HepG2 (cell line): ENCODE measurements around the gene ARPC5. TPM values are rescaled to one million over a fixed set of nuclear protein-coding genes. Genes with fewer than 3 reads are reported as not detected.

ENCODE experiments used
- CBX5 ChIP-seq: sonication (generic); formaldehyde crosslinking; IDR thresholded peaks from 2 replicates; pipeline ENCODE4 v1.4.0; 2020; ENCODE audit warnings: missing genetic modification reagents, borderline replicate concordance
- FOXA3 ChIP-seq: IDR thresholded peaks from 2 replicates; pipeline ENCODE4 v1.6.1; 2016; ENCODE audit warnings: missing genetic modification reagents, missing compliant biosample characterization
- KAT2B ChIP-seq: fragments of 150-350 bp; IDR thresholded peaks from 2 replicates; pipeline ENCODE4 v1.6.1; 2014; ENCODE audit warnings: low read depth, low read length, borderline replicate concordance
- KLF15 ChIP-seq: sonication (generic); formaldehyde crosslinking; IDR thresholded peaks from 2 replicates; pipeline ENCODE4 v1.8.1; 2023; ENCODE audit warnings: borderline replicate concordance, mild to moderate bottlenecking, inconsistent platforms, missing genetic modification reagents, mixed read lengths
- RBM39 ChIP-seq: fragments of 200-400 bp; formaldehyde crosslinking; IDR thresholded peaks from one replicate; pipeline ENCODE4 v1.6.1; 2018; ENCODE audit warnings: antibody characterized with exemption, mild to moderate bottlenecking, low read depth, low read length; ENCODE audit not compliant: poor library complexity, severe bottlenecking
- SOX6 ChIP-seq, 2 experiments: fragments of 450-650 bp in 1 of 2; sonication (generic) in 1 of 2; formaldehyde crosslinking in 1 of 2; IDR thresholded peaks; 2 replicates each; pipeline versions ENCODE4 v1.4.0 to v1.6.1; 2017 to 2020; ENCODE audit warnings: antibody characterized with exemption in 1 of 2, mild to moderate bottlenecking in 1 of 2, missing genetic modification reagents in 1 of 2
- SP2 ChIP-seq: sonication (generic); formaldehyde crosslinking; IDR thresholded peaks from 2 replicates; pipeline ENCODE4 v1.5.1; 2020; ENCODE audit warnings: mild to moderate bottlenecking, missing genetic modification reagents
- STAG1 ChIP-seq: sonication (generic); formaldehyde crosslinking; IDR thresholded peaks from 2 replicates; pipeline ENCODE4 v1.4.0; 2020; ENCODE audit warnings: missing genetic modification reagents
- TBL1XR1 ChIP-seq: fragments of 150-350 bp; IDR thresholded peaks from 2 replicates; pipeline ENCODE4 v1.6.1; 2014; ENCODE audit warnings: borderline replicate concordance, low read length; ENCODE audit not compliant: partially characterized antibody
- U2AF1 ChIP-seq: fragments of 200-400 bp; formaldehyde crosslinking; optimal IDR thresholded peaks from 2 replicates; pipeline ENCODE3; 2017; ENCODE audit warnings: mild to moderate bottlenecking, low read depth, low read length
- YEATS4 ChIP-seq: sonication (generic); formaldehyde crosslinking; IDR thresholded peaks from 2 replicates; pipeline ENCODE4 v1.4.0; 2020; ENCODE audit warnings: missing genetic modification reagents, borderline replicate concordance
- ZC3H13 ChIP-seq: sonication (generic); formaldehyde crosslinking; IDR thresholded peaks from 2 replicates; pipeline ENCODE4 v1.8.1; 2023; ENCODE audit warnings: mild to moderate bottlenecking, missing genetic modification reagents, moderate library complexity
- ZNF101 ChIP-seq: sonication (generic); formaldehyde crosslinking; IDR thresholded peaks from 2 replicates; pipeline ENCODE4 v1.4.0; 2020; ENCODE audit warnings: mild to moderate bottlenecking, low read depth, missing genetic modification reagents, borderline replicate concordance
- ZNF232 ChIP-seq: sonication (generic); formaldehyde crosslinking; IDR thresholded peaks from 2 replicates; pipeline ENCODE4 v1.4.0; 2020; ENCODE audit warnings: missing genetic modification reagents, borderline replicate concordance
- ZNF841 ChIP-seq: sonication (generic); formaldehyde crosslinking; IDR thresholded peaks from 2 replicates; pipeline ENCODE4 v1.8.1; 2023; ENCODE audit warnings: missing genetic modification reagents, borderline replicate concordance
- ZZZ3 ChIP-seq: sonication (generic); formaldehyde crosslinking; IDR thresholded peaks from 2 replicates; pipeline ENCODE4 v1.4.0; 2020; ENCODE audit warnings: missing genetic modification reagents, mild to moderate bottlenecking, borderline replicate concordance
- polyA plus RNA-seq, 8 experiments: library from polyadenylated mRNA; depleted of rRNA in 3 of 8; stranded (reverse) in 7 of 8; unstranded in 1 of 8; fragments of >200 nt; fragmentation: Illumina TruSeq in 4 of 8; extraction: Trizol in 4 of 8; gene quantifications; 2 replicates each; pipeline versions ENCODE4 v1.2.1 to v1.2.3, GENCODE V29; 2011 to 2016; ENCODE audit warnings: low read depth in 4 of 8, missing spikeins in 1 of 8, mixed read lengths in 1 of 8; ENCODE audit not compliant: insufficient read depth in 1 of 8
- total RNA-seq, 5 experiments: library from RNA; depleted of rRNA; stranded (reverse); fragments of >200 nt; fragmentation: Illumina TruSeq; extraction: Trizol; gene quantifications; 2 replicates each; pipeline ENCODE4 v1.2.3, GENCODE V29; 2016; ENCODE audit warnings: low read depth in 1 of 5
- TF ChIP-seq, protein P1 (sequence below): sonication (generic); formaldehyde crosslinking; IDR thresholded peaks from 2 replicates; pipeline ENCODE4 v1.5.0; 2020; ENCODE audit warnings: mild to moderate bottlenecking, missing genetic modification reagents
- TF ChIP-seq, protein P2 (sequence below): sonication (generic); formaldehyde crosslinking; IDR thresholded peaks from 2 replicates; pipeline ENCODE4 v1.8.0; 2022; ENCODE audit warnings: missing genetic modification reagents, mild to moderate bottlenecking, borderline replicate concordance
- TF ChIP-seq, protein P3 (sequence below): IDR thresholded peaks from 2 replicates; pipeline ENCODE4 v1.6.1; 2012; ENCODE audit warnings: low read length, improper control_type of control experiment
- TF ChIP-seq, protein P4 (sequence below): sonication (generic); formaldehyde crosslinking; IDR thresholded peaks from 2 replicates; pipeline ENCODE4 v1.5.0; 2020; ENCODE audit warnings: mild to moderate bottlenecking, missing genetic modification reagents

The ARPC5 gene
- total and polyA plus RNA-seq, 2 of the 13 experiments (the other 11 are each of a cell fraction or from before 2014, with no cell fraction given), result 48.4 to 106 TPM

DNA sequence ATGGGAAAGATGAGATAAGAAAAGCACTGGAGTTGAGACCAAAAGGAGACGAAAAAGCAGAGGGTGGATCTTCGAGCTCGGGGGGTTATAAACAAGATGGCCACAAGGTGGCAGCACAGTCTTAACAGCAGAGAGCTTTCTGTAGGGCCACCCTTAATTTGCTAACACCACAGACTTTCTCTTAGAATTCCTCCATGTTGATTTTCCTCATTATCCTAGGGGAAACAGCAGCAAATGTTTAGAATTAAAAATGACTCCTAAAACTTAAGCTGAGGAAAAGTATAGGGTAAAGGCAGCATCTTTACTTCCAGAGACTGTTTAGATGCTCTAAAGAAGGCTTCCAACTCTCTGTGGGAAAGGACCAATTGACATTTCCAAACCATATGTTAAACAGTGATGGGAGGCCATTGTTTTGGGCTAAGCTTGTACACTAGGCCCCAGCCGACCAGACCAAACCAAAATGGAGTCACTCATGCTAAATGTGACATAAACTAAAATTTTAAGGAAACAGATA, 20.0 kb upstream of the ARPC5 start (continued):
- TF ChIP-seq KLF15, result no peak
- TF ChIP-seq TBL1XR1, result no peak
- no peak for TF ChIP-seq ZC3H13 (CRISPR knock-in tag)
- TF ChIP-seq KAT2B, result no peak
- TF ChIP-seq STAG1 (CRISPR knock-in tag), result peak; percentile 88
- TF ChIP-seq U2AF1, result no peak
- no peak for TF ChIP-seq YEATS4
- no peak for TF ChIP-seq FOXA3
- no peak for TF ChIP-seq CBX5 (CRISPR knock-in tag)
- TF ChIP-seq, protein P1, sequence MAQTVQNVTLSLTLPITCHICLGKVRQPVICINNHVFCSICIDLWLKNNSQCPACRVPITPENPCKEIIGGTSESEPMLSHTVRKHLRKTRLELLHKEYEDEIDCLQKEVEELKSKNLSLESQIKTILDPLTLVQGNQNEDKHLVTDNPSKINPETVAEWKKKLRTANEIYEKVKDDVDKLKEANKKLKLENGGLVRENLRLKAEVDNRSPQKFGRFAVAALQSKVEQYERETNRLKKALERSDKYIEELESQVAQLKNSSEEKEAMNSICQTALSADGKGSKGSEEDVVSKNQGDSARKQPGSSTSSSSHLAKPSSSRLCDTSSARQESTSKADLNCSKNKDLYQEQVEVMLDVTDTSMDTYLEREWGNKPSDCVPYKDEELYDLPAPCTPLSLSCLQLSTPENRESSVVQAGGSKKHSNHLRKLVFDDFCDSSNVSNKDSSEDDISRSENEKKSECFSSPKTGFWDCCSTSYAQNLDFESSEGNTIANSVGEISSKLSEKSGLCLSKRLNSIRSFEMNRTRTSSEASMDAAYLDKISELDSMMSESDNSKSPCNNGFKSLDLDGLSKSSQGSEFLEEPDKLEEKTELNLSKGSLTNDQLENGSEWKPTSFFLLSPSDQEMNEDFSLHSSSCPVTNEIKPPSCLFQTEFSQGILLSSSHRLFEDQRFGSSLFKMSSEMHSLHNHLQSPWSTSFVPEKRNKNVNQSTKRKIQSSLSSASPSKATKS, result no peak
- TF ChIP-seq ZNF841 (CRISPR knock-in tag), result no peak
- TF ChIP-seq, protein P2, sequence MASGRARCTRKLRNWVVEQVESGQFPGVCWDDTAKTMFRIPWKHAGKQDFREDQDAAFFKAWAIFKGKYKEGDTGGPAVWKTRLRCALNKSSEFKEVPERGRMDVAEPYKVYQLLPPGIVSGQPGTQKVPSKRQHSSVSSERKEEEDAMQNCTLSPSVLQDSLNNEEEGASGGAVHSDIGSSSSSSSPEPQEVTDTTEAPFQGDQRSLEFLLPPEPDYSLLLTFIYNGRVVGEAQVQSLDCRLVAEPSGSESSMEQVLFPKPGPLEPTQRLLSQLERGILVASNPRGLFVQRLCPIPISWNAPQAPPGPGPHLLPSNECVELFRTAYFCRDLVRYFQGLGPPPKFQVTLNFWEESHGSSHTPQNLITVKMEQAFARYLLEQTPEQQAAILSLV, result no peak
- no peak for TF ChIP-seq ZZZ3 (CRISPR knock-in tag)
- TF ChIP-seq, protein P3, sequence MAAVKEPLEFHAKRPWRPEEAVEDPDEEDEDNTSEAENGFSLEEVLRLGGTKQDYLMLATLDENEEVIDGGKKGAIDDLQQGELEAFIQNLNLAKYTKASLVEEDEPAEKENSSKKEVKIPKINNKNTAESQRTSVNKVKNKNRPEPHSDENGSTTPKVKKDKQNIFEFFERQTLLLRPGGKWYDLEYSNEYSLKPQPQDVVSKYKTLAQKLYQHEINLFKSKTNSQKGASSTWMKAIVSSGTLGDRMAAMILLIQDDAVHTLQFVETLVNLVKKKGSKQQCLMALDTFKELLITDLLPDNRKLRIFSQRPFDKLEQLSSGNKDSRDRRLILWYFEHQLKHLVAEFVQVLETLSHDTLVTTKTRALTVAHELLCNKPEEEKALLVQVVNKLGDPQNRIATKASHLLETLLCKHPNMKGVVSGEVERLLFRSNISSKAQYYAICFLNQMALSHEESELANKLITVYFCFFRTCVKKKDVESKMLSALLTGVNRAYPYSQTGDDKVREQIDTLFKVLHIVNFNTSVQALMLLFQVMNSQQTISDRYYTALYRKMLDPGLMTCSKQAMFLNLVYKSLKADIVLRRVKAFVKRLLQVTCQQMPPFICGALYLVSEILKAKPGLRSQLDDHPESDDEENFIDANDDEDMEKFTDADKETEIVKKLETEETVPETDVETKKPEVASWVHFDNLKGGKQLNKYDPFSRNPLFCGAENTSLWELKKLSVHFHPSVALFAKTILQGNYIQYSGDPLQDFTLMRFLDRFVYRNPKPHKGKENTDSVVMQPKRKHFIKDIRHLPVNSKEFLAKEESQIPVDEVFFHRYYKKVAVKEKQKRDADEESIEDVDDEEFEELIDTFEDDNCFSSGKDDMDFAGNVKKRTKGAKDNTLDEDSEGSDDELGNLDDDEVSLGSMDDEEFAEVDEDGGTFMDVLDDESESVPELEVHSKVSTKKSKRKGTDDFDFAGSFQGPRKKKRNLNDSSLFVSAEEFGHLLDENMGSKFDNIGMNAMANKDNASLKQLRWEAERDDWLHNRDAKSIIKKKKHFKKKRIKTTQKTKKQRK, result no peak
- TF ChIP-seq ZNF232 (CRISPR knock-in tag), result no peak
- TF ChIP-seq, protein P4, sequence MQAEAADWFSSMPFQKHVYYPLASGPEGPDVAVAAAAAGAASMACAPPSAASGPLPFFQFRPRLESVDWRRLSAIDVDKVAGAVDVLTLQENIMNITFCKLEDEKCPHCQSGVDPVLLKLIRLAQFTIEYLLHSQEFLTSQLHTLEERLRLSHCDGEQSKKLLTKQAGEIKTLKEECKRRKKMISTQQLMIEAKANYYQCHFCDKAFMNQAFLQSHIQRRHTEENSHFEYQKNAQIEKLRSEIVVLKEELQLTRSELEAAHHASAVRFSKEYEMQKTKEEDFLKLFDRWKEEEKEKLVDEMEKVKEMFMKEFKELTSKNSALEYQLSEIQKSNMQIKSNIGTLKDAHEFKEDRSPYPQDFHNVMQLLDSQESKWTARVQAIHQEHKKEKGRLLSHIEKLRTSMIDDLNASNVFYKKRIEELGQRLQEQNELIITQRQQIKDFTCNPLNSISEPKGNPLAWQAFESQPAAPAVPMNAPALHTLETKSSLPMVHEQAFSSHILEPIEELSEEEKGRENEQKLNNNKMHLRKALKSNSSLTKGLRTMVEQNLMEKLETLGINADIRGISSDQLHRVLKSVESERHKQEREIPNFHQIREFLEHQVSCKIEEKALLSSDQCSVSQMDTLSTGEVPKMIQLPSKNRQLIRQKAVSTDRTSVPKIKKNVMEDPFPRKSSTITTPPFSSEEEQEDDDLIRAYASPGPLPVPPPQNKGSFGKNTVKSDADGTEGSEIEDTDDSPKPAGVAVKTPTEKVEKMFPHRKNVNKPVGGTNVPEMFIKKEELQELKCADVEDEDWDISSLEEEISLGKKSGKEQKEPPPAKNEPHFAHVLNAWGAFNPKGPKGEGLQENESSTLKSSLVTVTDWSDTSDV (CRISPR knock-in tag), result no peak
- no peak for TF ChIP-seq SP2 (CRISPR knock-in tag)
- no peak for TF ChIP-seq RBM39
- no peak for TF ChIP-seq SOX6 (IDR thresholded peaks at IDR 0.05)
- TF ChIP-seq SOX6 (CRISPR knock-in tag; IDR thresholded peaks at IDR 0.05), result no peak
- no peak for TF ChIP-seq ZNF101 (CRISPR knock-in tag)
